Urothelium cell line (cell line): Measurements from ENCODE around the gene MSL1.

Source experiments
- DNase-seq: peaks from one replicate; pipeline ENCODE4 v3.0.0; 2011; ENCODE audit warnings: low spot score, mixed read lengths
- FAIRE-seq: peaks from 2 replicates; lab custom pipeline; 2011; peaks lifted over from hg19 to GRCh38; lab: Jason Lieb, UNC

The MSL1 gene

DNA sequence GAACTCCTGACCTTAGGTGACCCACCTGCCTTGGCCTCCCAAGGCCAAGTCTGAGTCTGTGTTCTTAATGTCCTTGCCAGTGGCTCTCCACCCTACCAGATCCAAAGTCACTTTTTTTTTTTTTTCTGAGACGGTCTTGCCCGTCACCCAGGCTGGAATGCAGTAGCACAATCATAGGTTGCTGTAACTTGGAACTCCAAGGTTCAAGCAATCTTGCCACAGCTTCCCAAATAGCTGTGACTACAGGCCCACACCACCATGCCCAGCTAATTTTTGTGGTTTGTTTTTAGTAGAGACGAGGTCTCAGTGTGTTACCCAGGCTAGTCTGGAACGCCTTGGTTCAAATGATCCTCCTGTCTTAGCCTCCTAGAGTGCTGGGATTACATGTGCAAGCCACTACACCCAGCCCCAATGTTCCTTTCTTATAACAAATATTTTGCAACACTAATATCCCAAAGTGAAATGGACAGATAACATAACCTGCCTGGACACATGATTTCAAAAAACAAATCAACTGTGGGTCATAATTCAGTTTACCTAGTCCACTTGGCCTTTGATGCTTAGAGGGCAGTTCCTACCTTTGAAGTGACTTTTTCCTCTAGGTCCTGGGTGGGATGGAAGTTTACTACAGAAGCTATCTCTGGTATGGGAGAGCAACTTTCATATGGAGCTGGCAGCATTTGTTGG lies 51.5 kb downstream of the MSL1 start:
- no peak for FAIRE-seq
- DNase-seq = no peak

DNA sequence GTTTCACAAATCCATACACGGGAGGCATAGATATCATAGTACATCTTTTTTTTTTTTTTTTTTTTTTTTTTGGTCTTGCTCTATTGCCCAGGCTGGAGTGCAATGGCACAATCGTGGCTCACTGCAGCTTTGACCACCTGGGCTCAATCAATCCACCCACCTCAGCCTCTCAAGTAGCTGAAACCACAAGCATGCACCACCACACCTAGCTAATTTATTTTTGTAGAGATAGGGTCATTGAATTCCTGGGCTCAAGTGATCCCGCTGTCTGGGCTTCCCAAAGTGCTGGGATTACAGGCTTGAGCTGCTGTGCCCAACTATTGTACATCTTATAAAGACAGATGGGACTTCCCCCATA lies 52.0 kb downstream of the MSL1 start:
- DNase-seq (no peak), FAIRE-seq (no peak)

DNA sequence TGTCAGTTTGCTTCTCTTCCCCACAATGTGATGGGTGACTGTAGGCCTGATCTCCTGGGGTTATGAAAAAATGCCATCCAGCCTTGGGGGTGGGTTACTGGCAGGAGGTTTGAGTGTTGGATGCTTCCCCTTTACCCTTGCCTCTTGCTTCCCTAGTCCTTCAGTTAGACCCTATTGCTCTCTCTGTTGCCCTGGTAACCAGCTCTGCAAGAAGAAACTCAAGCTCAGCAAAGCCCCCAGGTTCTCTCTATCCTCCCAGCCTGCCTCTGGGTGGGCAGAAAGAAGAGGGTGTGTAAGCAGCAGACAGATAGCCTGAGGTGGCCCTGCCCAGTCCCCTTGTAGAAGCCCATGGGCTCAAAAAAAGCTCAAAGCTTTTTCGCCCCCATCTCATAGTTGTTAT lies 52.7 kb downstream of the MSL1 start:
- FAIRE-seq (no peak), DNase-seq (no peak)

DNA sequence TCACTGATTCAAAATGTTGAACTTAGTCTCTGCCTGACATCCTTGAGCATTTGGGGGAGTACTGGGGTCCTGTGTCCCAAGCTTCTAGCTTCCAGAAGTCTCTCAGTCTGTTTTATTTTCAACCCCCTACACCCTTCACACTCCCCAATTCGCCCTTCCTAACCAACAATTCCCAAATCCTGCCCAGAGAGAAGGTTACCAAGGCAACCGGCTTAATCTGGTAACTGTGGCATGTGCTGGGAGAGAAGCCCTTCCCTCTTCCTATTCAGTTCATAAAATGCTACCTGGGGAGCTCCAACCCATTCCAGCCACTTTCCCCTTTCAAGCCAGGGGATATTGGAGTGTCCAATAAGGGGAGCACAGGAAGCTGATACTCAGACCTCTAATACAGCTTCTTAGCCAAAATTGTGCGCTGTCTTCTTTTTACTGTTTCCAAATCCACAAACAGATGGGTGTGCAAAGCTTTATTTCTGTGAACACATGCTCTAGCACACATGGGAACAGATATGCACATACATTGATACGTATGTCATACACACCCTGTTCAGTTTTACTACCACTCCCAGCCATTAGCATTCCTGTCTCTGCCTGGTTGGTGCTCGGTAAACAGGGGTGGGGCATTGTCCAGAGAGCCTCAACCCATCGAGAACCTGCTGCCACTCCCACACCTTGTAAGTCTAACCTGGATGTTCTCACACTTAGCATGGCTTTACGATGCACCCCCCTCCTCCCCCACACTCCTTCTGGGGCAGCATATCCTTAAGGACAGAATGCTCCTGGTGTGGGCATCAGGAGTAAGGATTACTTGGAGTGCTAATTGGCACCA lies 54.4 kb downstream of the MSL1 start:
- DNase-seq = no peak
- peak; percentile 17 for FAIRE-seq

DNA sequence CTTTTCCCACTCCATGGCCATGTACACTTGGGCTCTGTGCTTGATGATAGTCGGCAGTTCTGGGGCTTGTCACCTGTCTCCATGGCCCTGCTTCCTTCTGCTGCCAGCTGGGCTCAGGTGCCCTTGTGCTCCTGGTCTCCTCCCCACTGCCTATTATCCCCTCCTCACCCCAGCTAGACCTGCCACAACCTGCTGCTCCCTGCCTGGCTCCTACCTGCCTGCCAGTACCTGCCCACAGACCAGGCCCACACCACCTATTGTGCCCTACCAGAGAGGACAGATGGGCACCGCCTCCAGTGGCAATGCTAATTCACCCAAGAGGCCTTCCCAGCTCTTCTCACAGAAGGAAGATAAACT lies 55.0 kb downstream of the MSL1 start:
- FAIRE-seq (peak; percentile 46), DNase-seq (no peak)

DNA sequence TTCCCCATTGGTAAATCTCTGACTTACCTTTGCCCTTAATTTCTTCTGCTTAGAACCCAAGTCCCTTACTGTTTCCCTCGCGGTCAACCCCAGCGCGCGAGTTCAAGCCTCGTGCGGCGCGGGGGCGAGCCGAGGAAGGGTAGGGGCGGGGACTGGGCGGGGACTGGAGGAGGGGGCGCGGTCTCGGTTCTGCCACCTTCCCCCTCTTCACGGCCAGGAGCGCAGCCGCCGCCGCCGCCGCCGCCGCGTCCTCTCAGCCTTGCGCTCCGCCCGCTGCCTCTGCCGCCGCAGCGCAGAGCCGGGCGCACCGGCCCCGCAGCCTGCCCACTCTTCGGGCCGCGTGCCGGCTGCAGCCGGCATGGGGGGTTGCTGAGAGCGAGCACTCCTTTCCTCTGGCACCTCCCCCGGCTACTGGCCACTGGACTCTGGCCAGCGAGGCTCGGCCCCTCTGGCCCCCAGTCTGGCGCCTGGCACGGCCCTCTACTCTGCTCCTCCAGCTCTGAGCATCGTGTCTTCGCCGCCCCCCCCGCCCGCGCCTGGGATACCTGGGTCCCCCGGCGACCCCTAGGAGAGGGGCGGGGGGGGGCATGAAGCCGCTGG lies 55.6 kb downstream of the MSL1 start, which contains the start of gene RAPGEFL1:
TSS of gene RAPGEFL1 (plus strand) at position 196 of the 600 bp plus-strand sequence. CDS start at position 588, 392 bp downstream.
- DNase-seq = no peak
- FAIRE-seq = no peak

DNA sequence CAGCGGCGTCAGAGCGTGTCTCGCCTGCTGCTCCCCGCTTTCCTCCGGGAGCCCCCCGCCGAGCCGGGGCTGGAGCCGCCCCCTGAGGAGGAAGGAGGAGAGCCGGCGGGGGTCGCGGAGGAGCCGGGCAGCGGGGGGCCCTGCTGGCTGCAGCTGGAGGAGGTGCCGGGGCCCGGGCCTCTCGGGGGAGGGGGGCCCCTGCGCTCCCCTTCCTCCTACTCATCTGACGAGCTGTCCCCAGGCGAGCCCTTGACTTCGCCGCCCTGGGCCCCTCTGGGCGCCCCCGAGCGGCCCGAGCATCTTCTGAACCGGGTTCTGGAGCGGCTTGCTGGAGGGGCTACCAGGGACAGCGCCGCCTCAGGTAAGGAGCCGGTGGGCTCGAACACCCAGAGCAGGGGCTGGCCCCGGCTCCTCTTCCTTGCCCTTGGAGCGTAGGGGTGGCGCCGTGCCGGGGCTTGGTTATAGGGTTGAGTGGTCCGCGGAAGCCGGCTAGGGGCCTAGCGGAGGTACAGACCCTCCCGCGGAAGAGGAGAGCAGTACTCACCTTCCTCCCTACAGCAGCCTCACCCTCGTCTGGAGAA lies 56.3 kb downstream of the MSL1 start:
- DNase-seq (no peak), FAIRE-seq (no peak)

DNA sequence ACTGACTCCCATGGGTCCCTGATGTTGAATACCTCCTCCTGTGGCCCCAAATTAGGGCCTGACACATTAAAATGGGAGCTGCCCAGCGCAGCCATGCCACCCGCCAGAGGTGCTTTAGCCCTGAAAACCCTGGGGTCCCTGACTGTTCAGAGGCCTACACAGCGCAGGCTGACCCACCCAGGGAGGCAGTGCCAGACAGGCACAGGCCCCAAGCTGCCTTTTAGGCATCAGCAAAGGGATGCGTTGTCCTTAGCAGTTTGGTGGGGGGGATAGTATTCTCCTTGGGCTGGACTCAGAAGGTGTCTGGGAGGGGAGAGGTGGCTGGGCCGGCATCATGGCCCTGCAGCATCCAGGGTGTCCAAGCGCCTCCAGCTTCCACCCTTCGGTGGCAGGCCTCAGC lies 56.9 kb downstream of the MSL1 start:
- FAIRE-seq (no peak), DNase-seq (no peak)

DNA sequence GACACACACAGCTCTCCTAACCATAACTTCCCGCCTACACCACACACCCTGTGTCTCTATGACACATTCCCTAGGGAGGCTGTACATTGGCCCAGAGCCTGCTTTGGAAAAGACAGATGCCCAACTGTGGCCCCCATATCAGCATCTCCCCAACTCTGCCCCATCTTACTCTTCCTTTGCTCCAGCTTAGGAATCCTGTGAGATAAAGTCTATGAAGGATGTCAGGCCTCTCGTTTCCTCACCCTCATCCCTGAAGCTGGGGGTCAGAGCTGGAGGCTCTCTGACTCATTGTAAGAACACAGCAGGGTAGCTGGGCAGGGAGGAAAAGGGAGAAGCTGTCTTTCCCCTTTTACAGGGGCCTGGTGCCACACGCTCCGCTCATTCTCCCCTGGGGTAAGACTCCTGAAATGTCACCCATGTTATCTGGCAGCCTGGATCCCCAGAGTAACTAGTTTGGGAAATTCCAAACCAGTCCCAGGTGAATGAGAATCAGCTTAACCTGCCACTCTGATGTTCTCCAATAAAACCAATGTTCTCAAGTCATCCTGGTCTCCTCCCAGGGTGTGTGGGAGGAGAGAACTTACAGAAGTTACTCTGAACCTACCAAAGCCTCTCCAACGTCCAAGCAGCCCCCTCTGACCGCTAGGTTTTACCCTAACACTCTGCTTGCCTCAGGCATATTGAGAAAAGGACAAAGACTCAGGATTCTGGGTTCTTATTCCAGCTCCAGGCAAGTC lies 58.3 kb downstream of the MSL1 start:
- DNase-seq (no peak), FAIRE-seq (no peak)

DNA sequence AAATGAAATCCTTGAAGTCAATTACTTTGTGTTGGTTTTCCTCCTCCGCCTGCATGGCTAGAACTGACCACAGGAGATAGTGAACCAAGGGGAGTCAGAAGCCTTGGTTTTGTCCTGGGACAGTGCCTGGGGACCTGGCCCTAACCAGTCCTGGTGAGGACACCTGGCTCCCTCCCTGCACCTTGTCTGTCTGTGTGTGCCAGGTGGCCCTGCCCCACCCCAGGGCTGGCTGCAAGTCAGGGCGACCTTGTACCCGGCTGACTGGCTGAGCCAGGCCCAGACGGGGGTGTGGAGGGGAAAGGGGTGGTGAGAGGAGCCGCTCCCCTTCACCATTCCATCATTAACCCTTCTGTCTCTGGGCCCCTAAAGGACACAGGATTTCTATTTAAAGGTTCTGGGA lies 58.9 kb downstream of the MSL1 start:
- FAIRE-seq = no peak
- DNase-seq = no peak

DNA sequence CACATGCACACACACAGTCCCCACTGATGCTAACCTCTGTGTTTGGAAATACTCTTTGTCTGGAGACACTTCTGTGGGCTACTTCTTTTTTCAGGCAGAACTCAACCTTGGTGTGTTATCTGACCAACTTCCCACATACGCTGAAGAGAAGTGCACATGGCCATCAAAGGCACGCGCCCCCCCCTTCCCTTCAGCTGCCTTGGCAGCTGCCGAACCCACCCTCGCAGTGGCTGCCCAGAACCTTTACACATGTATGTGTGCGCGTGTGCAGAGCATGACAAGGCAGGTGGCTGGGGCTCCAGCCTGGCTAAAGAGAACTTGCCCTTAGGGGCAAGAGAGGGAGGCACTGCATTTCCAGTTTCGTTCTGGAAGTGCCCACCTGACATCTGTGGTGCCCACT lies 59.4 kb downstream of the MSL1 start:
- FAIRE-seq = no peak
- no peak for DNase-seq

DNA sequence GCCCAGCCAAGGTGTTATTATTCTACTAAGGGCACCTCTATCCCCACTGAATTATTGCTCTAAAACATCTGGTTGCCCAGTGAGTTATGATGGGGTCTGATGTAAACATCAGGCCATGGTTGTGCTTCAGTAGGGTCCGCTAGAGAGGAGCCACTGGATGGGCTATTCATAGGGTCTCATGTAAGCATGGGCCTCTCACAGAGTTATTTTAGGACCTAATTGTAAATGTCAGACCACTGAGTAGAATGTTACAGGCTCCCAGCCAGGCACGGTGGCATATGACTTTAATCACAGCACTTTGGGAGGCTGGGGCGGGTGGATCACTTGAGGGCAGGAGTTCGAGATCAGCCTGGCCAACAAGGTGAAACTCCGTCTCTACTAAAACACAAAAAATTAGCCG lies 60.8 kb downstream of the MSL1 start:
- DNase-seq (no peak), FAIRE-seq (no peak)
